ENCODE results near the gene LRRC8D. TPM values are rescaled to one million over a fixed set of nuclear protein-coding genes. Genes with fewer than 3 reads are reported as not detected.

Gene LRRC8D
- polyA plus RNA-seq, 3 donors, result 28.0 to 43.8 (median 42.9) TPM

DNA sequence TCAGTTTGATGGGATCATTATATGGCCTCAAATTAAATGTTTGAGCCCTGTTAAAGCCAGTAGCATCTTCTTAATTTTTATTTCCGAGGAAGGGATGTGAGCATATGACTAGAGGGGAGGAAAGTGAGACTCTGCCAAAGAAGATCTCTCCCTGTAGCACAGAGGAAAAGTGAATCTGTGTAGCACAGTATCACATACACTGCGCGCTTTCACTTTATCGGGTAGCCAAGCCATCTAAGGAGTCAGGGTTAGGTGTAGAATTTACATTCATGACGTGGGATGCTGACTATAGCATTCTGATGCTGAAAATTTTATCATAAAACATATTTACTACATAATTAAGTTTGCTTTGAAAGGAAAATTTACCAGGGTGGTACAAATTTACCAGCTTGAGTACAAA lies 24.0 kb downstream of the LRRC8D start:
- intact Hi-C loops (cut with micrococcal nuclease), result loop anchor here in 1 of 2 donors (10.0 kb wide), 1 partner anchor 140 kb away; no protein-coding TSS in a partner anchor
- no peaks in the 10 kb centered on the region for H3K27me3 ChIP-seq (ENCODE audit: control insufficient read depth in 2 of 2, insufficient read depth in 2 of 2, low read length in 2 of 2)
- peak overlapping the region; percentile 5 for H3K4me2 ChIP-seq (replicated peaks; ENCODE audit: extremely low read depth, low read length, poor library complexity, severe bottlenecking)
- H3K27me3 Mint-ChIP-seq (ENCODE audit: low read depth in 3 of 3), result no peaks in the 10 kb centered on the region
- peaks cover 55% of the 10 kb centered on the region for H3K4me1 Mint-ChIP-seq
- H3K9ac ChIP-seq (ENCODE audit: insufficient read depth, low read length, poor library complexity, severe bottlenecking), result no peak overlapping the region
- H3K79me2 ChIP-seq (ENCODE audit: insufficient read depth, low read length), result peaks cover 99% of the 10 kb centered on the region
- WGBS (ENCODE audit: insufficient coverage), result 100% methylated on average over 1 of the region's 5 CpGs
- DNase-seq, result no peak
- H3K9me3 Mint-ChIP-seq, result no peaks in the 10 kb centered on the region
- peaks cover 96% of the 10 kb centered on the region for H4K20me1 ChIP-seq (ENCODE audit: insufficient read depth, low read length)
- H3K36me3 ChIP-seq (replicated peaks in 1 of 2; ENCODE audit: control insufficient read depth in 1 of 2, insufficient read depth in 2 of 2, low read length in 2 of 2), result peaks cover 31 to 68% of the 10 kb centered on the region in 2 donors
- TF ChIP-seq, protein P1, sequence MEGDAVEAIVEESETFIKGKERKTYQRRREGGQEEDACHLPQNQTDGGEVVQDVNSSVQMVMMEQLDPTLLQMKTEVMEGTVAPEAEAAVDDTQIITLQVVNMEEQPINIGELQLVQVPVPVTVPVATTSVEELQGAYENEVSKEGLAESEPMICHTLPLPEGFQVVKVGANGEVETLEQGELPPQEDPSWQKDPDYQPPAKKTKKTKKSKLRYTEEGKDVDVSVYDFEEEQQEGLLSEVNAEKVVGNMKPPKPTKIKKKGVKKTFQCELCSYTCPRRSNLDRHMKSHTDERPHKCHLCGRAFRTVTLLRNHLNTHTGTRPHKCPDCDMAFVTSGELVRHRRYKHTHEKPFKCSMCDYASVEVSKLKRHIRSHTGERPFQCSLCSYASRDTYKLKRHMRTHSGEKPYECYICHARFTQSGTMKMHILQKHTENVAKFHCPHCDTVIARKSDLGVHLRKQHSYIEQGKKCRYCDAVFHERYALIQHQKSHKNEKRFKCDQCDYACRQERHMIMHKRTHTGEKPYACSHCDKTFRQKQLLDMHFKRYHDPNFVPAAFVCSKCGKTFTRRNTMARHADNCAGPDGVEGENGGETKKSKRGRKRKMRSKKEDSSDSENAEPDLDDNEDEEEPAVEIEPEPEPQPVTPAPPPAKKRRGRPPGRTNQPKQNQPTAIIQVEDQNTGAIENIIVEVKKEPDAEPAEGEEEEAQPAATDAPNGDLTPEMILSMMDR (IDR thresholded peaks at IDR 0.05), result no peak
- H3K4me3 Mint-ChIP-seq, result no peak overlapping the region
- H3K27ac ChIP-seq (ENCODE audit: low read depth in 1 of 2, low read length in 2 of 2), result no peak overlapping the region
- peak overlapping the region in 1 of 7 donors; percentile 38 for H3K27ac Mint-ChIP-seq
- peaks cover 26 to 29% of the 10 kb centered on the region in 2 donors for H3K4me1 ChIP-seq (ENCODE audit: control insufficient read depth in 1 of 2, insufficient read depth in 2 of 2, low read length in 2 of 2)
- no peak overlapping the region for H2AFZ ChIP-seq (ENCODE audit: insufficient read depth, low read depth, low read length, poor library complexity, severe bottlenecking)
- H3K4me3 ChIP-seq (replicated peaks in 1 of 3; ENCODE audit: low read depth in 2 of 3, low read length in 3 of 3), result no peak overlapping the region
- no peaks in the 10 kb centered on the region for H3K9me3 ChIP-seq (replicated peaks in 1 of 2; ENCODE audit: control insufficient read depth in 1 of 2, insufficient read depth in 1 of 2, low read length in 2 of 2)
- peaks cover 45 to 61% of the 10 kb centered on the region in 2 donors for H3K36me3 Mint-ChIP-seq

DNA sequence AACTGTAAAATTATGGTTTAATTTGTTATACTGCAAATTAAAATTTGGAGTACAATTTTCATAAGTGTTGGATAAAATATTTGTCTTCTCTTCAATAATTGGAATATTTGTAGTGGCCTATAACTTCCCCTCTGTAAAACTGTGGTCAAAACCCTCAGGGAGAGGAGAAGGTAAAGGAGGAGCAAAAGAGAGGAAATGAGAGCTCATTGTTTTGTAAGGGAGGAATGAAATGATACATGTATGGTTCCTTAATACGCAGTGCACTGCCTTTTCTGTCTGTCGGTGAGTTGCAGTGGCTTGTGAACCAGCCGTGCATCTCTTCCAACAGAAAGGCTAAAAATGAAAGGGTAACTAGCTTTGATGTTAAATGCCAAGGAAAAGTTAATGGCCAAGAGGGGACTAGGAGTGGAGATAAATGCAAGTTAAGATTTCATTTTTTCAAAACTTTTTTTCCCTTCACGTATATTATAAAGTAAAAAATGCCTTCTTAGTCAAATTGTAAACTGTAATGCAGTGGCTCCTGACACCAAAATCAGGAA lies 26.4 kb downstream of the LRRC8D start:
- H3K27ac ChIP-seq (ENCODE audit: low read depth in 1 of 2, low read length in 2 of 2), result peak overlapping the region in 1 of 2 donors; percentile 33
- H3K4me3 ChIP-seq (replicated peaks in 1 of 3; ENCODE audit: low read depth in 2 of 3, low read length in 3 of 3), result no peak overlapping the region
- H3K4me3 Mint-ChIP-seq, result no peak overlapping the region
- H2AFZ ChIP-seq (ENCODE audit: insufficient read depth, low read depth, low read length, poor library complexity, severe bottlenecking), result no peak overlapping the region
- H3K4me2 ChIP-seq (replicated peaks; ENCODE audit: extremely low read depth, low read length, poor library complexity, severe bottlenecking), result no peak overlapping the region
- peak overlapping the region in 2 of 7 donors; percentile 15 to 76 for H3K27ac Mint-ChIP-seq
- no peak for DNase-seq
- peaks cover 35% of the 10 kb centered on the region for H3K4me1 Mint-ChIP-seq
- intact Hi-C loops (cut with micrococcal nuclease), result loop anchor here in 1 of 2 donors (10.0 kb wide), 1 partner anchor 138 kb away; no protein-coding TSS in a partner anchor
- H3K9me3 Mint-ChIP-seq, result no peaks in the 10 kb centered on the region
- peaks cover 96% of the 10 kb centered on the region for H4K20me1 ChIP-seq (ENCODE audit: insufficient read depth, low read length)
- peaks cover 98% of the 10 kb centered on the region for H3K79me2 ChIP-seq (ENCODE audit: insufficient read depth, low read length)
- peaks cover 25 to 29% of the 10 kb centered on the region in 2 donors for H3K4me1 ChIP-seq (ENCODE audit: control insufficient read depth in 1 of 2, insufficient read depth in 2 of 2, low read length in 2 of 2)
- peaks cover 37 to 74% of the 10 kb centered on the region in 2 donors for H3K36me3 ChIP-seq (replicated peaks in 1 of 2; ENCODE audit: control insufficient read depth in 1 of 2, insufficient read depth in 2 of 2, low read length in 2 of 2)
- TF ChIP-seq, protein P1 (IDR thresholded peaks at IDR 0.05), result no peak
- H3K9ac ChIP-seq (ENCODE audit: insufficient read depth, low read length, poor library complexity, severe bottlenecking), result no peak overlapping the region
- H3K27me3 Mint-ChIP-seq (ENCODE audit: low read depth in 3 of 3), result no peaks in the 10 kb centered on the region
- no peaks in the 10 kb centered on the region for H3K9me3 ChIP-seq (replicated peaks in 1 of 2; ENCODE audit: control insufficient read depth in 1 of 2, insufficient read depth in 1 of 2, low read length in 2 of 2)
- no peaks in the 10 kb centered on the region for H3K27me3 ChIP-seq (ENCODE audit: control insufficient read depth in 2 of 2, insufficient read depth in 2 of 2, low read length in 2 of 2)
- peaks cover 49 to 64% of the 10 kb centered on the region in 2 donors for H3K36me3 Mint-ChIP-seq
- WGBS (ENCODE audit: insufficient coverage), result 0% methylated on average over 1 of the region's 4 CpGs
